Measurements from ENCODE around the gene DDB1.
A peak's percentile ranks its signal among the peaks of the same experiment; 100 is the strongest.

DNA sequence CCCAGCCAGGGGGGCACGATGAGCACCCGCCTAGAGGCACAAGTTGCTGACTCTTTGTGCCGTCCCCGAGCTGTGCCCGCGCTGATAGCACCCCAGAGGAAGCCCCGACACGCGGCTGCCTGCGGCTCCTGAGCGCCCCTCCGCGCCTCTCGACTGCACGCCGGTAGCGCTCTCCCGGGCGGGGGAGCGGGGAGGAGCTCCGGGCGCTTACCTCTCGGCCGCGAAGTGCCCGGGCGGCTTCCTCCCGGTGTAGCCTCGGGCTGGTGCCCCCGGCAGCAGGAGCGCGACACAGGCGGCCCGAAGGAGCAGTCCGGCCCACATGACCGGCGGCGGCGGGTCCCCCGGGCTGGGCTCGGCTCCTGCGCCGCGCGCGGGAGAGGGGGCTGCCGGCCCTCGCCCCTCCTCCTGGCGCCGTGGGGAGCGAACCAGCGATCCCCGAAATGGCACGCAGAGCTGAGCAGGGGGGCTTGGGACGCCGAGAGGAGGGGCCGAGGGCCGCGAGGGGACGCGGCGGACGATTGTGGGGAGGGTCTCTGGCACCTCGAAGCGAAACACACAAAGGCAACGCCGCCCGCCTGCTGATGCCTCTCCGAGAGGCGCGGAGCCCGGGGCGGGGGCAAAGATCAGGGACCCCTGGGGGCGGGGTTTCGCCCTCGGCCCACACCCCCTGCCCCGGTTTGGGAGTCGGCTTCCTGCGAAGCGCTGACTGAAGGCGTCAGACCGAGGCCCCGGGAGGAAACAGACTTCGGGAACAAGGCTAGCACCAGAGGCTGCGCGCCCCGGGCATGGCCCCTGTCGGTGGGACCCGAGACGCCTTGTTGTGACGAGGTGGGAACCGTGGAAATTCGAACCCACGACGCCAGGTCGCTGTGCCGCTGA lies 37.9 kb downstream of the DDB1 start, which contains the start of gene VWCE:
- no peak; the same call in 1 of the 2 replicates for TF ChIP-seq POLR2A (IDR thresholded peaks at IDR 0.05; ENCODE audit: low read depth, low read length)
- TF ChIP-seq POLR2AphosphoS5 (IDR thresholded peaks at IDR 0.05; ENCODE audit: low read depth, low read length), result peak; percentile 52

Data from GM12892 (cell line).